Activated B cell treated with CpG ODN at 0.5 μM for 24 hours (primary cell): ENCODE results near the gene POLE4. TPM values are rescaled to one million over a fixed set of nuclear protein-coding genes. Genes with fewer than 3 reads are reported as not detected.

Experiments
- ATAC-seq: fragments of 200-7000 bp; cut with Tn5 transposase; one replicate; pipeline ENCODE4 v1.10.0; 2021; ENCODE audit warnings: low read depth, mild to moderate bottlenecking, moderate library complexity
- CTCF ChIA-PET: fragments of 350-600 bp; sonication (Branson Sonifier 250); formaldehyde crosslinking; loops from one replicate; lab custom pipeline; 2021; ENCODE audit warnings: antibody characterized with exemption; lab: Charles Lee
- POLR2A ChIA-PET: fragments of 350-600 bp; sonication (Branson Sonifier 250); formaldehyde crosslinking; loops from one replicate; lab custom pipeline; 2021; ENCODE audit warnings: antibody characterized with exemption; lab: Charles Lee
- DNase-seq: peaks from one replicate; pipeline ENCODE4 v3.0.0; 2022
- H3K27ac Mint-ChIP-seq: one replicate; pipeline ENCODE4 v1.8.0; 2020; ENCODE audit warnings: mixed read lengths
- H3K27me3 Mint-ChIP-seq: one replicate; pipeline ENCODE4 v1.8.0; 2021; ENCODE audit warnings: mixed read lengths
- H3K36me3 Mint-ChIP-seq: one replicate; pipeline ENCODE4 v1.8.0; 2021; ENCODE audit warnings: low read depth, mixed read lengths
- H3K4me1 Mint-ChIP-seq: one replicate; pipeline ENCODE4 v1.8.0; 2021; ENCODE audit warnings: mixed read lengths
- H3K4me3 Mint-ChIP-seq: one replicate; pipeline ENCODE4 v1.8.0; 2020; ENCODE audit warnings: mild to moderate bottlenecking, mixed read lengths
- H3K9me3 Mint-ChIP-seq: one replicate; pipeline ENCODE4 v1.8.0; 2020; ENCODE audit warnings: mixed read lengths
- CTCF ChIP-seq: fragments of 200-600 bp; IDR thresholded peaks from one replicate; pipeline ENCODE4 v1.8.0; 2022; ENCODE audit warnings: antibody characterized with exemption, mild to moderate bottlenecking
- intact Hi-C: fragments of 100-400 bp; cut with micrococcal nuclease; formaldehyde crosslinking; loops from one replicate; pipeline ENCODE4 v1.15.1; 2024
- total RNA-seq: library from RNA; stranded (reverse); gene quantifications from 2 replicates; pipeline ENCODE4 v1.2.3, GENCODE V29; 2022

POLE4 gene
- total RNA-seq, 1 donor from 2014 or later = 61.5 TPM

DNA sequence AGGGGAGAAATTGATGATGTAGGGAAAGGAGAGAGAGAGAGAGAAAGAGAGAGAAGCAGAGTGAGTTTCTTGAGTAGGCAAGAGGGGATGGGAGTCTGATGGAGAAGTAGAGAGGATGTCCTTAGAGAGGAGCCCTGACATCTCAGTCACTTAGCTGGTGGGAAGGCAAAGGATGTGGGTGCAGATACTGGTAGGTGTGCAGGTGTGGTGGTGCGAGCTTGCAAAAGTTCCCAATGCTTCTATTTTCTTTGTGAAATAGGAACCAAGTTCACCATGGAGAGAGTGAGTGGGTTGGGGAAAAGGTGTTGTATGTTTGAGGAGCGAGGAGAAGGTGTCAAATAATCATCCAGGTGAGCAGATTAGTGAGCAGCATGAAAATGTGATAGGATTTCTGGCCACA, 26.5 kb upstream of the POLE4 start:
- H3K27ac Mint-ChIP-seq = no peak overlapping the region
- ChIA-PET POLR2A (no interaction called here), CTCF (interaction anchor here (0.7 kb wide), 1 partner anchor 132 kb away, joined by 3 read pairs; no protein-coding TSS in a partner anchor)
- no peak for TF ChIP-seq CTCF
- H3K27me3 Mint-ChIP-seq = no peaks in the 10 kb centered on the region
- H3K4me3 Mint-ChIP-seq = no peak overlapping the region
- ATAC-seq (no peak), DNase-seq (no peak)
- no peaks in the 10 kb centered on the region for H3K4me1 Mint-ChIP-seq
- intact Hi-C loops = no loop called here
- peaks cover 64% of the 10 kb centered on the region for H3K36me3 Mint-ChIP-seq
- no peaks in the 10 kb centered on the region for H3K9me3 Mint-ChIP-seq

DNA sequence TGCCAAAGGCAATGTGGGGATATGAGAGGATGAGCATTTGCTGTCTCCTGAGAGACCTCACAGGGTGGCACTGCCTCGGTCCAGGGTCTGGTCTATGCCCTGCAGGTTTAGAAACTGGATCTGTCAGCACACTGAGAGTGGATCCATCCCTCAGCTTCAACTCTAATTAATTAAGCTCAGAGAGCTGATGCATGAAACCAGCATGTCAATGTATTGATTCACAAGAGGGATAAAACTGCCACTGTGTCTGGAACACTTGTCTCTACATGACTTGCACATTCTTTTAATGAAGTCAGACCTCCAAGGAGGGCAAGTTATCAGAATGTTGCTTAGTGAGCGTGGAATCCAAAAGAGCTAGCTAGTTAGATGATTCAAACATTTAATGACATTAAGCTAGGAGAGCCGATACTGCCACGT, 22.5 kb upstream of the POLE4 start:
- H3K36me3 Mint-ChIP-seq = peaks cover 47% of the 10 kb centered on the region
- CTCF ChIA-PET = no interaction called here
- no peak for ATAC-seq
- TF ChIP-seq CTCF = no peak
- H3K9me3 Mint-ChIP-seq = no peaks in the 10 kb centered on the region
- intact Hi-C loops = no loop called here
- H3K4me3 Mint-ChIP-seq = no peak overlapping the region
- H3K27ac Mint-ChIP-seq = no peak overlapping the region
- no peaks in the 10 kb centered on the region for H3K4me1 Mint-ChIP-seq
- POLR2A ChIA-PET = no interaction called here
- DNase-seq = no peak
- H3K27me3 Mint-ChIP-seq = no peaks in the 10 kb centered on the region

DNA sequence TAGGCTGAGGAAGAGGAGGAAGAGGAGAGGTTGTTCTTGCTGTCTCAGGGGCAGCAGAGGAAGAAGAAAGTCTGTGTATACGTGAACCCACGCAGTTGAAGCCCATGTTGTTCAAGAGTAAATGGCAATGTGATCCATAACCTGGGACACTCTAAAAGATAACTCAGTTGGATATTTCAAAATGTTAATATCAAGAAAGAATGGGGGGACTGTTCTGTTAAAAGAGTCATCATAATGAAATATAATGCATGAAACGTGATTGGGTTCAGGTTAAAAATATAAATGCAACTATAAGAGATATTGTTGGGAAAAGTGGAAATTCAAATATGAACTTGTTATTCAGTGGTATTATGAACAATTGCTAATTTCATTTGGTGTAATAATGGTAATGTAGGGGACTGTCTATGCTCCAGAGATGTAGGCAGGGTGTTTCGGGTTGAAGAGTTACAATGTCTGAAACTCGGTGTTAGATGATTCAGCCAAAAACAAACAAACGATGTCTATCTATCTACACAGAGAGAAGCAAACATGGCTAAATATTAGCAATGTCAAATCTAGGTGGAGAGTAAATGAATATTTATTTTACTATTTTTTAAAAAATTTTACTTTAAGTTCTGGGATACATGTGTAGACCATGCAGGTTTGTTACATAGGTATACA, 21.1 kb upstream of the POLE4 start:
- H3K9me3 Mint-ChIP-seq = no peaks in the 10 kb centered on the region
- H3K4me1 Mint-ChIP-seq = peaks cover 6% of the 10 kb centered on the region
- no peak overlapping the region for H3K4me3 Mint-ChIP-seq
- intact Hi-C loops = no loop called here
- TF ChIP-seq CTCF = no peak
- POLR2A ChIA-PET = no interaction called here
- peaks cover 37% of the 10 kb centered on the region for H3K36me3 Mint-ChIP-seq
- H3K27me3 Mint-ChIP-seq = no peaks in the 10 kb centered on the region
- ATAC-seq = no peak
- H3K27ac Mint-ChIP-seq = no peak overlapping the region
- DNase-seq = no peak
- CTCF ChIA-PET = no interaction called here

DNA sequence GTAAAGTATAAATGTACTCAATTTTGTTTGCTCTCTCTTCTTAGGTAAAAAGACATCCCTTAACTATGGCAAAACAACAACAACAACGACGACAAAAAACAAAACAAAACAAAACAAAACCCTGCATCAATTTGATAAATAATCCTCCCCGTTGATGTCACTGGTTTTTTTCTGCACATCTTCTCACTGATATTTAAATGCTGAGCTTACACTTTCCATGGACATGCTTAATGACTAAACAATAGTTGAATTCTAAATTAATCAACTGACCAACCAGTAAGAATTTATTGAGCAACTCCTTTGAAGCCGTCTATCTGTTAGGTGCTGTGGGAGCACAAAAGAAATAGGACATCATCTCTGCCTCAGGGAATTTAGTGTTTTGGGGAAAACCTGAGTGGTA, 20.2 kb upstream of the POLE4 start:
- CTCF ChIA-PET = no interaction called here

More for the DNA sequence above, 20.2 kb upstream of the POLE4 start:
- no peaks in the 10 kb centered on the region for H3K27me3 Mint-ChIP-seq
- DNase-seq (no peak), ATAC-seq (no peak)
- POLR2A ChIA-PET = no interaction called here
- H3K9me3 Mint-ChIP-seq = no peaks in the 10 kb centered on the region
- intact Hi-C loops = no loop called here
- peaks cover 31% of the 10 kb centered on the region for H3K36me3 Mint-ChIP-seq
- TF ChIP-seq CTCF = no peak
- H3K4me1 Mint-ChIP-seq = peaks cover 6% of the 10 kb centered on the region
- no peak overlapping the region for H3K4me3 Mint-ChIP-seq
- no peak overlapping the region for H3K27ac Mint-ChIP-seq
